Stomach (tissue), 9 donors: ENCODE measurements around the gene SACM1L. TPM values are rescaled to one million over a fixed set of nuclear protein-coding genes. Genes with fewer than 3 reads are reported as not detected.

Experiments
- DNase-seq, 2 donors: peaks; one replicate each; pipeline versions ENCODE4 v3.0.0 to v3.0.0-alpha.2; 2013 to 2019
- H3K27ac ChIP-seq, 5 donors: fragments of 200-600 bp in 4 of 5; sonication (generic) in 4 of 5; one replicate each; pipeline ENCODE4 v1.5.1; 2013 to 2019; ENCODE audit warnings: mild to moderate bottlenecking in 1 of 5, moderate library complexity in 1 of 5
- H3K27me3 ChIP-seq, 3 donors: fragments of 200-600 bp; sonication (generic); one replicate each; pipeline ENCODE4 v1.5.1; 2017 to 2019; ENCODE audit warnings: mixed run types in 1 of 3
- H3K36me3 ChIP-seq, 4 donors: fragments of 200-600 bp; sonication (generic); 1 replicate in 3 of 4; 2 replicates in 1 of 4; pipeline ENCODE4 v1.5.1; 2016 to 2019
- H3K4me1 ChIP-seq, 4 donors: fragments of 200-600 bp; sonication (generic); one replicate each; pipeline ENCODE4 v1.5.1; 2016 to 2019
- H3K4me3 ChIP-seq, 4 donors: fragments of 200-600 bp; sonication (generic) in 3 of 4; one replicate each; pipeline ENCODE4 v1.5.1; 2016 to 2019; ENCODE audit warnings: mild to moderate bottlenecking in 1 of 4
- H3K9me3 ChIP-seq, 4 donors: fragments of 200-600 bp; sonication (generic); one replicate each; pipeline ENCODE4 v1.5.1; 2016 to 2019
- EP300 ChIP-seq: sonication (generic); formaldehyde crosslinking; IDR thresholded peaks from one replicate; pipeline ENCODE4 v1.6.1; 2017; ENCODE audit warnings: antibody characterized with exemption
- POLR2A ChIP-seq, 4 donors: fragments of 450-650 bp; IDR thresholded peaks; one replicate each; pipeline ENCODE4 v1.6.1; 2016; ENCODE audit warnings: antibody characterized with exemption in 4 of 4, control low read depth in 2 of 4, mild to moderate bottlenecking in 1 of 4, moderate library complexity in 1 of 4
- POLR2AphosphoS5 ChIP-seq, 3 donors: sonication (generic); formaldehyde crosslinking; IDR thresholded peaks; one replicate each; pipeline ENCODE4 v1.6.1; 2016; ENCODE audit warnings: antibody characterized with exemption in 3 of 3
- WGBS, 5 donors: extraction: QIAGEN DNeasy Blood & Tissue Kit in 3 of 5; methylation state at CpG; one replicate each; pipeline versions ENCODE4 v1.1.5 to v1.1.7; 2013 to 2018; 5-methylcytosine and 5-hydroxymethylcytosine counted together
- intact Hi-C: fragments of 100-400 bp; cut with DNase I; formaldehyde crosslinking; loops from one replicate; pipeline ENCODE4 v1.15.1; 2023; ENCODE audit warnings: low total_unique reads
- polyA plus RNA-seq, 3 donors: library from polyadenylated mRNA; stranded (reverse); fragments of 200-250 nt; gene quantifications; one replicate each; pipeline ENCODE4 v1.2.3, GENCODE V29; 2013
- total RNA-seq, 5 donors: library from RNA; depleted of rRNA; stranded (reverse); fragments of >200 nt; gene quantifications; one replicate each; pipeline versions ENCODE4 v1.1.0 to v1.2.3, GENCODE V29; 2014 to 2016
- TF ChIP-seq, protein P1 (sequence below), 7 experiments: fragments of 450-650 bp in 4 of 7; fragments of 200-600 bp in 3 of 7; sonication (generic) in 3 of 7; IDR thresholded peaks; one replicate each; pipeline ENCODE4 v1.5.1; 2016 to 2019; ENCODE audit warnings: antibody characterized with exemption in 7 of 7, control low read depth in 2 of 7, mild to moderate bottlenecking in 1 of 7
- donor health status: healthy with polysubstance abuse.
- donor health status: Bipolar disorder and iron deficiency.
- donor health status: healthy.

The SACM1L gene
- total and polyA plus RNA-seq, 8 donors: 9.8 to 118 (median 30.8) TPM

GRCh38 chr3:45664578-45664977, 24.6 kb upstream of the SACM1L start:
- no peak for TF ChIP-seq EP300
- no peak for TF ChIP-seq POLR2A (IDR thresholded peaks at IDR 0.05)
- TF ChIP-seq, protein P1, sequence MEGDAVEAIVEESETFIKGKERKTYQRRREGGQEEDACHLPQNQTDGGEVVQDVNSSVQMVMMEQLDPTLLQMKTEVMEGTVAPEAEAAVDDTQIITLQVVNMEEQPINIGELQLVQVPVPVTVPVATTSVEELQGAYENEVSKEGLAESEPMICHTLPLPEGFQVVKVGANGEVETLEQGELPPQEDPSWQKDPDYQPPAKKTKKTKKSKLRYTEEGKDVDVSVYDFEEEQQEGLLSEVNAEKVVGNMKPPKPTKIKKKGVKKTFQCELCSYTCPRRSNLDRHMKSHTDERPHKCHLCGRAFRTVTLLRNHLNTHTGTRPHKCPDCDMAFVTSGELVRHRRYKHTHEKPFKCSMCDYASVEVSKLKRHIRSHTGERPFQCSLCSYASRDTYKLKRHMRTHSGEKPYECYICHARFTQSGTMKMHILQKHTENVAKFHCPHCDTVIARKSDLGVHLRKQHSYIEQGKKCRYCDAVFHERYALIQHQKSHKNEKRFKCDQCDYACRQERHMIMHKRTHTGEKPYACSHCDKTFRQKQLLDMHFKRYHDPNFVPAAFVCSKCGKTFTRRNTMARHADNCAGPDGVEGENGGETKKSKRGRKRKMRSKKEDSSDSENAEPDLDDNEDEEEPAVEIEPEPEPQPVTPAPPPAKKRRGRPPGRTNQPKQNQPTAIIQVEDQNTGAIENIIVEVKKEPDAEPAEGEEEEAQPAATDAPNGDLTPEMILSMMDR (IDR thresholded peaks at IDR 0.05): no peak
- no peak for TF ChIP-seq POLR2AphosphoS5 (IDR thresholded peaks at IDR 0.05)
- Histone ChIP-seq H3K27ac (peak overlapping the region in 4 of 5 donors; percentile 35 to 69 (median 48)), H3K36me3 (peaks cover 8 to 36% (median 32%) of the 10 kb centered on the region in 4 donors), H3K4me1 (peaks cover 20 to 63% (median 43%) of the 10 kb centered on the region in 4 donors), H3K9me3 (no peaks in the 10 kb centered on the region), H3K4me3 (peak overlapping the region; percentile 2 to 36 (median 30)), H3K27me3 (no peaks in the 10 kb centered on the region)
- peak; percentile 63 to 74 for DNase-seq
- 20 to 38% (median 27%) methylated on average over 10 of the region's 10 CpGs for WGBS, 5 donors
- intact Hi-C loops: no loop called here

GRCh38 chr3:45665101-45665572, 24.1 kb upstream of the SACM1L start:
- TF ChIP-seq POLR2AphosphoS5 (IDR thresholded peaks at IDR 0.05): peak in 2 of 3 donors; percentile 31 to 51
- no peak for TF ChIP-seq POLR2A (IDR thresholded peaks at IDR 0.05)
- TF ChIP-seq, protein P1 (IDR thresholded peaks at IDR 0.05): peak in 5 of 7 experiments; percentile 14 to 57 (median 36)
- TF ChIP-seq EP300: no peak
- WGBS, 5 donors: 52 to 60% (median 53%) methylated on average over 9 of the region's 9 CpGs
- Histone ChIP-seq H3K27ac (peak overlapping the region in 3 of 5 donors; percentile 46 to 69 (median 50)), H3K4me1 (peaks cover 15 to 58% (median 40%) of the 10 kb centered on the region in 4 donors), H3K27me3 (no peaks in the 10 kb centered on the region), H3K9me3 (no peaks in the 10 kb centered on the region), H3K36me3 (peaks cover 8 to 41% (median 38%) of the 10 kb centered on the region in 4 donors), H3K4me3 (peak overlapping the region in 3 of 4 donors; percentile 25 to 36 (median 35))
- intact Hi-C loops: no loop called here
- peak; percentile 70 to 81 for DNase-seq

- TF ChIP-seq, protein P1 (IDR thresholded peaks at IDR 0.05): no peak
- TF ChIP-seq EP300: no peak
- TF ChIP-seq POLR2AphosphoS5 (IDR thresholded peaks at IDR 0.05): no peak
- TF ChIP-seq POLR2A (IDR thresholded peaks at IDR 0.05): no peak
- no peak overlapping the region for H3K4me3 ChIP-seq
- 28 to 69% (median 64%) methylated on average over 7 to 8 of the region's 8 CpGs for WGBS, 5 donors
- H3K4me1 ChIP-seq: peaks cover 12 to 67% (median 43%) of the 10 kb centered on the region in 4 donors
- H3K36me3 ChIP-seq: peaks cover 8 to 55% (median 51%) of the 10 kb centered on the region in 4 donors
- intact Hi-C loops: no loop called here
- DNase-seq: peak in 1 of 2 donors; percentile 70
- H3K27ac ChIP-seq: peak overlapping the region in 3 of 5 donors; percentile 62 to 72 (median 69)
- no peaks in the 10 kb centered on the region for H3K27me3 ChIP-seq
- no peaks in the 10 kb centered on the region for H3K9me3 ChIP-seq
These were observed 22.3 kb upstream of the SACM1L start for GRCh38 chr3:45666757-45667431.

- peak overlapping the region in 4 of 5 donors; percentile 36 to 72 (median 66) for H3K27ac ChIP-seq
- TF ChIP-seq EP300: no peak
- TF ChIP-seq POLR2A (IDR thresholded peaks at IDR 0.05): no peak
- TF ChIP-seq, protein P1 (IDR thresholded peaks at IDR 0.05): no peak
- no peak for TF ChIP-seq POLR2AphosphoS5 (IDR thresholded peaks at IDR 0.05)
- DNase-seq: no peak
- no peaks in the 10 kb centered on the region for H3K9me3 ChIP-seq
- H3K4me1 ChIP-seq: peaks cover 12 to 67% (median 45%) of the 10 kb centered on the region in 4 donors
- 70 to 85% (median 77%) methylated on average over 1 of the region's 1 CpG for WGBS, 5 donors
- intact Hi-C loops: no loop called here
- no peak overlapping the region for H3K4me3 ChIP-seq
- no peaks in the 10 kb centered on the region for H3K27me3 ChIP-seq
- peaks cover 13 to 61% (median 58%) of the 10 kb centered on the region in 4 donors for H3K36me3 ChIP-seq
These were observed 21.6 kb upstream of the SACM1L start for GRCh38 chr3:45667569-45667934.
